PC-9 (cell line): ENCODE measurements around the gene CXCR3.

ENCODE experiments used
- EZH2 ChIP-seq: fragments of 200-600 bp; sonication (generic); IDR thresholded peaks from 2 replicates; pipeline ENCODE4 v1.8.0; 2017; ENCODE audit warnings: antibody characterized with exemption, low read depth
- TF ChIP-seq, protein P1 (sequence below): fragments of 200-600 bp; sonication (generic); conservative IDR thresholded peaks from 2 replicates; pipeline ENCODE4 v1.6.1; 2017; ENCODE audit warnings: mixed run types, antibody characterized with exemption, mild to moderate bottlenecking, moderate library complexity

DNA sequence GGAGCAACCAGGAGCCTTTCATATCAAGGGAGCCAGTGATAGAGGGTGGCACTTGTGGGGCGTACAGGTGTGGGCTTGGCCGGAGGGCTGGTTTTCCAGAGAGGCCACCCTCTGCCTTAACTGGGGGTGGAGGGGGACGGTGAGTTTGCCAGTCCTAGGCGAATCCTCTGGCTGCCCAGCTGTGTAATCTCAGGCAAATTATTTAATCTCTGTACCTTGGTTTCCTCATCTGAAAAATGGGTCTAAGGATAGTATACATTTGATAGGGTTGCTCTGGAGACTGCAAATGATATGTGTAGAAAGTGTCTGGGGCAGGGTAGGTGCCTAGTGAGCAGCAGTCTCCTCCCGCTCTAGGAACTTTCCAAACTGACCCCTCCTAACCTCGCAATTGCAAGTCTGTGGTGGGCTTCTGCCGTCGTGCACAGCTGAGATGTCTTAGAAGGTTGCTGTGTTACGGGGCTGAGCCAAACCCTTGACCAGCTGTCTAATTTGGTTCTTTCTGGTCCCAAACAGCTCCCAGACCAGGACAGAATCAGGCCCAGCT lies 3.8 kb upstream of the CXCR3 start:
- TF ChIP-seq, protein P1, sequence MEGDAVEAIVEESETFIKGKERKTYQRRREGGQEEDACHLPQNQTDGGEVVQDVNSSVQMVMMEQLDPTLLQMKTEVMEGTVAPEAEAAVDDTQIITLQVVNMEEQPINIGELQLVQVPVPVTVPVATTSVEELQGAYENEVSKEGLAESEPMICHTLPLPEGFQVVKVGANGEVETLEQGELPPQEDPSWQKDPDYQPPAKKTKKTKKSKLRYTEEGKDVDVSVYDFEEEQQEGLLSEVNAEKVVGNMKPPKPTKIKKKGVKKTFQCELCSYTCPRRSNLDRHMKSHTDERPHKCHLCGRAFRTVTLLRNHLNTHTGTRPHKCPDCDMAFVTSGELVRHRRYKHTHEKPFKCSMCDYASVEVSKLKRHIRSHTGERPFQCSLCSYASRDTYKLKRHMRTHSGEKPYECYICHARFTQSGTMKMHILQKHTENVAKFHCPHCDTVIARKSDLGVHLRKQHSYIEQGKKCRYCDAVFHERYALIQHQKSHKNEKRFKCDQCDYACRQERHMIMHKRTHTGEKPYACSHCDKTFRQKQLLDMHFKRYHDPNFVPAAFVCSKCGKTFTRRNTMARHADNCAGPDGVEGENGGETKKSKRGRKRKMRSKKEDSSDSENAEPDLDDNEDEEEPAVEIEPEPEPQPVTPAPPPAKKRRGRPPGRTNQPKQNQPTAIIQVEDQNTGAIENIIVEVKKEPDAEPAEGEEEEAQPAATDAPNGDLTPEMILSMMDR: no peak
- TF ChIP-seq EZH2: no peak
